HEK293T (cell line): ENCODE data around the gene SLC44A5.

ENCODE experiments used
- CTCF ChIA-PET: fragments of 350-600 bp; formaldehyde crosslinking; extraction: SDS; loops from one replicate; lab custom pipeline; 2021; ENCODE audit warnings: antibody characterized with exemption, inconsistent platforms; lab: Yijun Ruan, JAX
- POLR2A ChIA-PET: fragments of 350-600 bp; formaldehyde crosslinking; extraction: SDS; loops from one replicate; lab custom pipeline; 2020; ENCODE audit warnings: antibody characterized with exemption, inconsistent platforms; lab: Yijun Ruan, JAX
- DNase-seq: peaks from one replicate; pipeline ENCODE4 v3.0.0; 2012; ENCODE audit warnings: mixed read lengths; ENCODE audit errors: extremely low spot score
- ARNT ChIP-seq: fragments of 450-650 bp; IDR thresholded peaks from 2 replicates; pipeline ENCODE4 v1.6.1; 2017; ENCODE audit warnings: mild to moderate bottlenecking
- BHLHE40 ChIP-seq: fragments of 450-650 bp; IDR thresholded peaks from 2 replicates; pipeline ENCODE4 v1.6.1; 2016; ENCODE audit warnings: mild to moderate bottlenecking, moderate library complexity, borderline replicate concordance
- CTBP1 ChIP-seq: fragments of 450-650 bp; IDR thresholded peaks from 2 replicates; pipeline ENCODE4 v1.6.1; 2016; ENCODE audit warnings: borderline replicate concordance
- ELF4 ChIP-seq: fragments of 450-650 bp; IDR thresholded peaks from 2 replicates; pipeline ENCODE4 v1.6.1; 2017; ENCODE audit warnings: antibody characterized with exemption
- FOXA1 ChIP-seq: fragments of 450-650 bp; IDR thresholded peaks from 2 replicates; pipeline ENCODE4 v1.6.1; 2016; ENCODE audit warnings: mild to moderate bottlenecking
- FOXK2 ChIP-seq: fragments of 450-650 bp; IDR thresholded peaks from 2 replicates; pipeline ENCODE4 v1.6.1; 2016; ENCODE audit warnings: mild to moderate bottlenecking
- FOXM1 ChIP-seq: fragments of 450-650 bp; IDR thresholded peaks from 2 replicates; pipeline ENCODE4 v1.6.1; 2017; ENCODE audit warnings: mild to moderate bottlenecking, borderline replicate concordance
- HDGF ChIP-seq: fragments of 450-650 bp; IDR thresholded peaks from 2 replicates; pipeline ENCODE4 v1.6.1; 2017; ENCODE audit warnings: antibody characterized with exemption, borderline replicate concordance
- L3MBTL2 ChIP-seq: fragments of 450-650 bp; conservative IDR thresholded peaks from 2 replicates; pipeline ENCODE4 v1.6.1; 2016; ENCODE audit warnings: mild to moderate bottlenecking
- LEF1 ChIP-seq: fragments of 450-650 bp; IDR thresholded peaks from 2 replicates; pipeline ENCODE4 v1.6.1; 2017; ENCODE audit warnings: mild to moderate bottlenecking, borderline replicate concordance
- NFRKB ChIP-seq: fragments of 450-650 bp; IDR thresholded peaks from 2 replicates; pipeline ENCODE4 v1.6.1; 2016; ENCODE audit warnings: mild to moderate bottlenecking, moderate library complexity
- SP1 ChIP-seq: fragments of 450-650 bp; IDR thresholded peaks from 2 replicates; pipeline ENCODE4 v1.6.1; 2017
- SUZ12 ChIP-seq: fragments of 450-650 bp; IDR thresholded peaks from 2 replicates; pipeline ENCODE4 v1.6.1; 2016; ENCODE audit warnings: mild to moderate bottlenecking
- TARDBP ChIP-seq: fragments of 450-650 bp; IDR thresholded peaks from 2 replicates; pipeline ENCODE4 v1.6.1; 2016
- ZNF384 ChIP-seq: fragments of 450-650 bp; IDR thresholded peaks from 2 replicates; pipeline ENCODE4 v1.6.1; 2016
- TF ChIP-seq, protein P1 (sequence below): fragments of 450-650 bp; IDR thresholded peaks from 2 replicates; pipeline ENCODE4 v1.6.1; 2016

The SLC44A5 gene

GRCh38 chr1:75233302-75233929, 377.5 kb downstream of the SLC44A5 start:
- peak; percentile 55 for DNase-seq
- CTCF ChIA-PET: interaction anchor here (0.6 to 1.6 kb wide), 4 partner anchors 9 to 399 kb away, joined by 3 to 7 read pairs (median 4); no protein-coding TSS in a partner anchor

DNA sequence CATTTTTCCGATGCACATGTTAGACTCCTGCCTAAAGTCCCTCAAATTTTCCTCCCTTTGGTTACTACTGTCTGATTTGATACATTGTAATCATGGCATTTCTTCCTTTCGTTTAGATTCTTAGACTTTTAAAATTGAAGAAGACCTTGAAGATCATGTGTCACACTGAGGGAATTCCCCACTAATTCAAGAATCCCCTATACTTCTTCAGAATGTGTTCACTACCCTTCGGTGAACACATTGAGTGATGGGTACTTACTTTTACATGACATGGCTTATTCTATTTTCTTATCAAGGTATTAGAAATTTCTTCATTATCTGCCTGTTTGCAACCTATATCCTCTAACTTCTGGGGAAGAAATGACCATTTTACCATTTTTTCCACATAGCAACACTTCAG, 390.8 kb downstream of the SLC44A5 start:
- ChIA-PET CTCF (interaction anchor here (0.7 kb wide), 1 partner anchor 13 kb away, joined by 3 read pairs; no protein-coding TSS in a partner anchor), POLR2A (no interaction called here)
- TF ChIP-seq L3MBTL2: no peak
- no peak for TF ChIP-seq CTBP1
- TF ChIP-seq HDGF: no peak
- no peak for TF ChIP-seq FOXA1
- TF ChIP-seq, protein P1, sequence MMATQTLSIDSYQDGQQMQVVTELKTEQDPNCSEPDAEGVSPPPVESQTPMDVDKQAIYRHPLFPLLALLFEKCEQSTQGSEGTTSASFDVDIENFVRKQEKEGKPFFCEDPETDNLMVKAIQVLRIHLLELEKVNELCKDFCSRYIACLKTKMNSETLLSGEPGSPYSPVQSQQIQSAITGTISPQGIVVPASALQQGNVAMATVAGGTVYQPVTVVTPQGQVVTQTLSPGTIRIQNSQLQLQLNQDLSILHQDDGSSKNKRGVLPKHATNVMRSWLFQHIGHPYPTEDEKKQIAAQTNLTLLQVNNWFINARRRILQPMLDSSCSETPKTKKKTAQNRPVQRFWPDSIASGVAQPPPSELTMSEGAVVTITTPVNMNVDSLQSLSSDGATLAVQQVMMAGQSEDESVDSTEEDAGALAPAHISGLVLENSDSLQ: no peak
- no peak for TF ChIP-seq FOXK2
- no peak for TF ChIP-seq BHLHE40
- TF ChIP-seq SUZ12: no peak
- TF ChIP-seq NFRKB: no peak
- TF ChIP-seq TARDBP: no peak
- no peak for TF ChIP-seq LEF1
- TF ChIP-seq SP1: no peak
- no peak for TF ChIP-seq FOXM1
- TF ChIP-seq ELF4: no peak
- no peak for TF ChIP-seq ARNT
- no peak for DNase-seq

More at GRCh38 chr1:75233302-75233929, 377.5 kb downstream of the SLC44A5 start:
- POLR2A ChIA-PET: interaction anchor here (1.0 kb wide), 1 partner anchor 10 kb away, joined by 3 read pairs; no protein-coding TSS in a partner anchor
- TF ChIP-seq BHLHE40: no peak
- TF ChIP-seq SUZ12: no peak
- TF ChIP-seq ARNT: no peak
- TF ChIP-seq FOXM1: no peak
- no peak for TF ChIP-seq NFRKB

DNA sequence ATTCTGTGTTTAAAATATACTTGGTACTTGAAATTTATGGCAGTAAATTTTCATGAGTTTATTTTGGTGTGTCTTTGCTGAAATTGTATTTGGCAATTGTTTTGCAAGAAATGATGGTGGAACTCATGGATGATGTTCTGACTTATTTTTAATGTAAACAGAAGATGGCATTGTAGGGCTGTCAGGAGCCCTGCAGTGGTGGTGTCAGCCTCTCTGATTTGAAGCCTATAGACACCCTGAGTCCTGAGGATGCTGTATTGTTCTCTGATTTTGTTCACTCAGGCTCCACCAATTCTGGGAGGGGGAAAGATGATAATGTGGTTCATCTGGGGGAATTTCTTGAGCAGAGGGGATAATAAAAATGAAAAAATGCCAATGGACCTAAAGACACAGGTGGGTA, 396.9 kb downstream of the SLC44A5 start:
- no peak for DNase-seq
- ChIA-PET POLR2A (no interaction called here), CTCF (no interaction called here)
- no peak for TF ChIP-seq HDGF
- no peak for TF ChIP-seq FOXA1
- TF ChIP-seq FOXM1: no peak
- TF ChIP-seq, protein P1: no peak
- no peak for TF ChIP-seq LEF1
- TF ChIP-seq BHLHE40: no peak
- TF ChIP-seq L3MBTL2: no peak
- TF ChIP-seq ARNT: no peak
- TF ChIP-seq SUZ12: no peak
- no peak for TF ChIP-seq TARDBP
- no peak for TF ChIP-seq FOXK2
- TF ChIP-seq CTBP1: no peak
- TF ChIP-seq ZNF384: no peak
- no peak for TF ChIP-seq SP1
- no peak for TF ChIP-seq NFRKB
- no peak for TF ChIP-seq ELF4

- TF ChIP-seq FOXA1 (no peak), SP1 (no peak), NFRKB (no peak), ZNF384 (no peak), CTBP1 (no peak), TARDBP (no peak), ELF4 (no peak), LEF1 (no peak), ARNT (no peak), FOXM1 (no peak), SUZ12 (no peak), BHLHE40 (no peak), FOXK2 (no peak), L3MBTL2 (no peak), HDGF (no peak)
- TF ChIP-seq, protein P1: no peak
- CTCF ChIA-PET: no interaction called here
- POLR2A ChIA-PET: no interaction called here
- DNase-seq: no peak
Observed at GRCh38 chr1:75211648-75212047, 399.3 kb downstream of the SLC44A5 start.

GRCh38 chr1:75208862-75209261, 402.1 kb downstream of the SLC44A5 start:
- TF ChIP-seq FOXA1 (no peak), SUZ12 (no peak), HDGF (no peak), ELF4 (no peak), ARNT (no peak)
- CTCF ChIA-PET: interaction anchor here (2.3 kb wide), 1 partner anchor 437 kb away, joined by 8 read pairs; no protein-coding TSS in a partner anchor
- POLR2A ChIA-PET: no interaction called here
- DNase-seq: no peak

DNA sequence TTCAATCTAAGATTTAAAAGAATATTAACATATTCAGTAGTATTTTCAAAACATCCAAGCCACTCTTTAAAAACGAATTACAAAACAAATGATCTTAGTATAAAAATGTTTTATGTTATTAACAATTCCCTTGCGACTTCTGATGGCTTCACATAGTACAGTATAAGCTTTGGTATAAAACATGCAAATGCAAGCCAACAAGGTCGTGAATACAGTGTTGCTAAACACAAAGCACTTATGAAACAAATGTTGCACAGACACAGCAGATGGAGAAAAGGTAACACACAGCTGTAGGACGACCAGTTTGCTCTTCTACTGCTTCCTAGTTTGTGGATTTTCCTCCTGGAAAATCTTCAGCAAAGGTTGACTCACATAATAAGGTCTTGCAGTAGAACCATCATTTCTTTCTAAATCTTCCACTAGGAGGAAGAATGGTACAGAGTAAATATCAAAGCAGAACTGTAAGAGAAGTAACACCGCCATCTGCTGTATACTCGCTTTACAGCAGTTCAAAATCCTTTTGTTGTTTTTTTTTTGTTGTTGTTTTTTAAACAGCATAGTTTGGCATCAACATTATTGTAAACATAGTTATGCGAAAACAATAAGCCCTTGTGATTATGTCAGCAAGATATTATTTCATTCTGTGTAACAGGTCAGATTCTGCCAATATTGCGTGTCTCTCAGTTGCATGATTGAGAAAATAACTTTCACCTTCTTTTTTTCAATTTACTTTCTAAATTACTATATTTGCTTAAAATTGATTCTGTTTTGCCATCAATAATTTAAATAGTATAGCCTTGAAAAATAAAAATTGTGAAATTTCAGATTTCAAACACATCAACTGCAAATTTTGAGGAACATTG, 407.3 kb downstream of the SLC44A5 start:
- DNase-seq: peak; percentile 62
- CTCF ChIA-PET: interaction anchor here (0.8 to 1.2 kb wide), 4 partner anchors 11 to 431 kb away, joined by 3 to 5 read pairs (median 3); no protein-coding TSS in a partner anchor
- POLR2A ChIA-PET: no interaction called here
- TF ChIP-seq FOXA1 (0 out of 2 replicates have a peak, but pooled peaks have one; percentile 25), TARDBP (no peak), L3MBTL2 (no peak), ZNF384 (peak; percentile 43; the same call in 1 of the 2 replicates)
